Natural killer cell treated with Interleukin-12 subunit alpha and Interleukin-12 subunit beta and Interleukin-15 and Interleukin-18, amount 100 ng/mL, for 72 hours (primary cell): Measurements from ENCODE around the gene CAPN15. TPM values are rescaled to one million over a fixed set of nuclear protein-coding genes. Genes with fewer than 3 reads are reported as not detected.

Source experiments
- ATAC-seq, 2 donors: fragments of 150-1000 bp; cut with Tn5 transposase in 1 of 2; sonication (Bioruptor Pico), chemical (Tn5 transposase) in 1 of 2; 2 replicates each; pipeline ENCODE4 v1.10.0; 2021
- DNase-seq: peaks from one replicate; pipeline ENCODE4 v3.0.0; 2022; ENCODE audit warnings: low spot score
- H3K27ac Mint-ChIP-seq, 2 donors: 1 replicate in 1 of 2; 2 replicates in 1 of 2; pipeline ENCODE4 v1.8.0; 2022; ENCODE audit warnings: mixed read lengths in 2 of 2, mild to moderate bottlenecking in 1 of 2, moderate library complexity in 1 of 2
- H3K27me3 Mint-ChIP-seq, 2 donors: 1 replicate in 1 of 2; 2 replicates in 1 of 2; pipeline ENCODE4 v1.8.0; 2022; ENCODE audit warnings: mixed read lengths in 2 of 2
- H3K36me3 Mint-ChIP-seq: one replicate; pipeline ENCODE4 v1.8.0; 2022; ENCODE audit warnings: mixed read lengths
- H3K4me1 Mint-ChIP-seq, 2 donors: 1 replicate in 1 of 2; 2 replicates in 1 of 2; pipeline ENCODE4 v1.8.0; 2022; ENCODE audit warnings: low read depth in 2 of 2, mixed read lengths in 2 of 2, mild to moderate bottlenecking in 1 of 2
- H3K4me3 Mint-ChIP-seq: one replicate; pipeline ENCODE4 v1.8.0; 2022; ENCODE audit warnings: mixed read lengths
- H3K9me3 Mint-ChIP-seq: 2 replicates; pipeline ENCODE4 v1.8.0; 2022; ENCODE audit warnings: mixed read lengths
- total RNA-seq, 2 donors: library from RNA; stranded (reverse); gene quantifications; one replicate each; pipeline ENCODE4 v1.2.3, GENCODE V29; 2022

CAPN15 gene
- total RNA-seq, 2 donors from 2014 or later, result 139 to 201 TPM

DNA sequence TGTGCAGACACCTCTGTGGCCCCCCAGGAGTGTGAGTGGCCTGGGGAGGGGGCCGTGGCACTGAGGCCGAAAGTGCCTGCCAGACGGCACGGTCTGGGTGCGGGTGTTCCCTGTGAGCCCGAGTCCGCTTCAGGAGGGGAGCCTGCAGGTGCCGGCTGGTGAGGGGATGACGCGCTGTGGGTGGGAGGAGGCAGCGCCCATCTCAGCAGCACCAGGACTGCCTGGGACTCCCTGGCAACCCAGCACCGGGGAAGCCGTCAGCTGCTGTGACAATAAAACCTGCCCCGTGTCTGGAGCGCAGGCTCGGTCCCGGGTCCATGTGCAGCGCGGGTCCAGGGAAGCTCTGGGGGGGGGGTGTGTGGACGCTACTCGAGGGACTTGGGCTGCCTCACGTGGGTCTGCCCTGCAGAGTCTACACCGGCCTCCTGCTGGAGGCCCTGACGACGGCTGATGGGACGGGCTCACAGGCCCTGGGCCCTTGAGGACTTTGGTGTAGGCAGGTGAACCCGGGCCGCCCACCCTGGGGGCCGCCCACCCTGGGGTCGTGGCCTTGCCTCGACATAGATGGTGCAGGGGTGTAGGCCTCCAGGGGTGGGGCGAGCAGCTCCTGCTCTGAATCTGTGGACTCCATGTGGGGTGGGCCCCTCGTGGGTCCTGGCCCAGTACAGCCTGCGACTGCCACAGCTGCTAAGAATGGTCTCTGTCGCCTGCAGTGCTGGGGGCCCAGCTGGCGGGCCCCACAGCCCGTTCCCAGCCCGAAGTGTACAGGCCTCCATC, 56.5 kb downstream of the CAPN15 start:
- Mint-ChIP-seq H3K4me1 (peaks cover 0 to 6% of the 10 kb centered on the region in 2 donors), H3K27me3 (no peaks in the 10 kb centered on the region), H3K27ac (no peak overlapping the region), H3K4me3 (no peak overlapping the region), H3K9me3 (no peaks in the 10 kb centered on the region), H3K36me3 (no peaks in the 10 kb centered on the region)
- ATAC-seq, result no peak
- no peak for DNase-seq

DNA sequence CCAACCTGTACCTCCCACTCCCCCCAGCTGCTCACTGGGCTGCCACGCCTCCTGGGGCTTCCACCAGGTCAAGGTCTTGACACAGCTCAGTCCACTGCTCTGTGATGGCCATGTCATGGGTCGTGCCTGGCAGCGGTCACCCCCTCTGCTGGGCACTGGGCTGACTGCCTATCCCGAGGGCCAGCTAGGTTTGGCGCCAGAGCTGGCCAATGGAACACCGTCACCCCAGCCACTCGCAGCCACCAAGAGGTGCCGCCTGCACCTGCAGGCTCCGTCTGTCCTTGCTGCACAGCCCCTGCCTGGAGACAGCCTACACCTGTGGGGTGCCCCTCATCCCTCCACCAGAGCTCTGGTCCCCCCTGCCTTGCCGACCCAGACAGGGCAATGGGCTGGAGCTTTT, 57.8 kb downstream of the CAPN15 start:
- Mint-ChIP-seq H3K9me3 (no peaks in the 10 kb centered on the region), H3K4me3 (no peak overlapping the region), H3K4me1 (peaks cover 0 to 9% of the 10 kb centered on the region in 2 donors), H3K27me3 (no peaks in the 10 kb centered on the region), H3K36me3 (no peaks in the 10 kb centered on the region), H3K27ac (no peak overlapping the region)
- DNase-seq, result no peak
- no peak for ATAC-seq

DNA sequence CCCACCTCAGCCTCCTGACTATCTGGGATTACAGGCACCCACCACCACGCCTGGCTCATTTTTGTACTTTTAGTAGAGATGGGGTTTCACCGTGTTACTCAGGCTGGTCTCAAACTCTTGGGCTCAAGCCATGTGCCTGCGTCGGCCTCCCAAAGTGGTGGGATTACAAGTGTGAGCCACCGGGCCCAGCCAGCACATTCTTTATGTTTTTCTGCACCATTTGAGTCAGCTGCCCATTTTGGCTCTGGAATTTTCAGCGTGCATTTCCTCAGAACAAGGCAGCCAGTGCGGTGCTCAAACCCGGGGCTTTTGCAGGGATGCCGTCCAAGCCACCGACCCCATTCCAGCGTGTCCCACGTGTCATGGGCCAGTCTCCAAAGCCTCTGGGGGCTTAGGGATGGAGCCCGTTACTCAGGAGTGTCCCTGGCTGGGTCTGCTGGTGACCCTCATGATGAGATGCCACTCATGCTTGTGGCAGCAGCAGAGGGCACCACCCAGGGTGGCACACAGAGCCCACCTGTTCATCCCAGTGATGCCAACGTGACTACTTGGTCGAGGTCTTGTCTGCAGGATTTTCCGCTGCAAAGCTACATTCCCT, 58.6 kb downstream of the CAPN15 start:
- Mint-ChIP-seq H3K27ac (no peak overlapping the region), H3K36me3 (no peaks in the 10 kb centered on the region), H3K9me3 (no peaks in the 10 kb centered on the region), H3K4me1 (peaks cover 8 to 16% of the 10 kb centered on the region in 2 donors), H3K27me3 (no peaks in the 10 kb centered on the region), H3K4me3 (no peak overlapping the region)
- no peak for DNase-seq
- no peak for ATAC-seq

DNA sequence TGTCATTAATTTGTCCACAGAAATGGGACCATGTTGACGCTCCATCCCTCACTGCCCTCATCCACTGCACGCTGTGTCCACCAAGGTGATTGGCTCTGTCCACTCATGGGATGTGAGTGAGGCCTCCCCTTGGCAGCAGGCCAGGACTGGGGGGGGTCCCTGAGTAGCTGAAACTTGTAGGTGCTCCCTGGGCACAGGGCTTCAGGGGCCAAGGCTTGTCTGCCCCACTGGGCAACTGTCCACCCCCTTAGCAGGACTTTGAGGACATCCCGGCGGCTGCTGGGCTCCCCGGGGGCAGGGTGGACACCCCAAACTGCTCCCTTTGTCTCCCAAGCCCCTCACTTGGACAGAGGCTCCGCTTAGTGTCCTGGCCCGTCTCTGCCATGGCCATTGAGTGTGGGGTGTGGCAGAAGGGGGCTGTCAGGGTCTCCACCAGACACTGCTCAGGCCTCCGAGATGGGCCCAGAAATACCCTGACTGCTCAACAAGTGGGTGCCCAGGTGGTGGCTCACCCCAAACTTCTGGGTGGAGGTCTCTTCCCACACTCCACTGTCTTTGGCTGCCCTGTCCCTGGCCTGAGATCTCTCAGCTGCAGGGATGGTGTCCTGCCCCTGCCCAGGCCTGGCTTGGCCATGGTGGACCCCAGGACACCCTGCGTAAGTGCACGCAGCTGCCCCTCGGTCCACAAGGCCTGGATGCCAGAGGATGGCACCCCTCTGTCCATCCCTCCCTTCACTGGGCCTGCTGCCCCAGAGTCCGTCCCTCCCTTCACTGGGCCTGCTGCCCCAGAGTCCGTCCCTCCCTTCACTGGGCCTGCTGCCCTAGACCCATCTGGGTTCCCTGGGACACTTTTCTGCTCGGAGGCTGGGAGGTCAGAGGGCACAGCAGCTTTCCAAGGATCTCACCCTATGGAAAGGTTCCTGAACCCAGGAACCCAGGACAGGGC, 59.4 kb downstream of the CAPN15 start:
- no peaks in the 10 kb centered on the region for H3K27me3 Mint-ChIP-seq
- peaks cover 11 to 18% of the 10 kb centered on the region in 2 donors for H3K4me1 Mint-ChIP-seq
- DNase-seq (no peak), ATAC-seq (no peak)
- peak overlapping the region; percentile 63 for H3K4me3 Mint-ChIP-seq
- no peaks in the 10 kb centered on the region for H3K36me3 Mint-ChIP-seq
- no peaks in the 10 kb centered on the region for H3K9me3 Mint-ChIP-seq
- peak overlapping the region; percentile 68 to 98 for H3K27ac Mint-ChIP-seq

DNA sequence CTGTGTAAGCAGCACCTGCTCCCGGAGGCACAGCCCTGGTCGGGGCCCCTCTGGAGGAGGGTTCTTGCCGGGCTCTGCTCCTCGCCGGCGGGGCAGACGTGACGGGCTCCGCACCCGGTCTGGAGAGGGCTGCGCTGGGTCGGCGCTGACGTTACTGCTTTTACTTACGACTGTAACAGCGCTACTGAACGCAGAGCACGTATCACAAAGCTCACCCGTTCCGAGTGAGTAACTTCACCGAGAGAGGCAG, 61.1 kb downstream of the CAPN15 start:
- H3K4me3 Mint-ChIP-seq, result peak overlapping the region; percentile 96
- no peak for DNase-seq
- H3K4me1 Mint-ChIP-seq, result peaks cover 24 to 29% of the 10 kb centered on the region in 2 donors
- no peaks in the 10 kb centered on the region for H3K36me3 Mint-ChIP-seq
- no peaks in the 10 kb centered on the region for H3K9me3 Mint-ChIP-seq
- peak overlapping the region; percentile 96 to 98 for H3K27ac Mint-ChIP-seq
- ATAC-seq, result peak; percentile 0 to 9
- no peaks in the 10 kb centered on the region for H3K27me3 Mint-ChIP-seq

DNA sequence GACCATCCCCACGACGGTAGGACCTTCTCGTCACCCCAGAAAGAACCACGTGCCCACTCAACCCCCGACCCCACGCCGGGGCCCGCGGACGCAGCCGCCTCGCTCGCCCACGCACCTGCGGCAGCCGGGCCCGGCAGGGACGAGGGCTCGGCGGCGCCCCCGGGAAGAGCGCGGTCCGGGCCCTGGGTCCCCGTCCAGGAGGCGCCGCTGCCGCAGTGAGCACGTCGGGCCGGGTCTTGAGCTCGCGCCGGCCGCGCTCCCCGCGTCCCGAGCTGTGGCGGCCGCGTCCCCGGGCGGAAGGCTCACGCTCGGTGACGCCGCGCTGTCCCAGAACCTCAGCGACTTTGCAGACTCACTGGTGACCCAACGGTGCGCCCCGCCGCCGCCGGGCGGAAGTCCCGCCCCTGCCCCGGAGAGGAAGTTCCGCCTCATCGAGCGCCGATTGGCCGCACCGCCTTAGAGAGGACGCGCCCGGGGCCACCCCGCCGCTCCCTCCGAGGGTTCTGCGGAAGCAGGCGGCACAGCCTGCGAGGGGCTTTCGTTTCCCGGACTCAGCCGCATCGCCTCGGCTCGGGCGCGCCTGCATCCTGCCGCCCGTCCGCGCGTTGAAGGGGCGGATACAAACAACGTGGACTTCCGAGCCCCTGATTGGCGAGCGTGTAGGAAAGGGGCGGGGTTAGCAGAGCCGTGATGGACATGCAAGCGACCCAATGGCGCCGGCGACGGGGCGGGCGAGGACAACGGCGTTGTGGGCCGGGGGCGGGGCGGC, 61.6 kb downstream of the CAPN15 start:
- H3K27me3 Mint-ChIP-seq, result no peaks in the 10 kb centered on the region
- peak; percentile 84 to 89 for ATAC-seq
- H3K27ac Mint-ChIP-seq, result peak overlapping the region; percentile 96 to 98
- peak overlapping the region; percentile 96 for H3K4me3 Mint-ChIP-seq
- no peaks in the 10 kb centered on the region for H3K36me3 Mint-ChIP-seq
- DNase-seq, result peak; percentile 98
- peaks cover 26 to 31% of the 10 kb centered on the region in 2 donors for H3K4me1 Mint-ChIP-seq
- H3K9me3 Mint-ChIP-seq, result no peaks in the 10 kb centered on the region

DNA sequence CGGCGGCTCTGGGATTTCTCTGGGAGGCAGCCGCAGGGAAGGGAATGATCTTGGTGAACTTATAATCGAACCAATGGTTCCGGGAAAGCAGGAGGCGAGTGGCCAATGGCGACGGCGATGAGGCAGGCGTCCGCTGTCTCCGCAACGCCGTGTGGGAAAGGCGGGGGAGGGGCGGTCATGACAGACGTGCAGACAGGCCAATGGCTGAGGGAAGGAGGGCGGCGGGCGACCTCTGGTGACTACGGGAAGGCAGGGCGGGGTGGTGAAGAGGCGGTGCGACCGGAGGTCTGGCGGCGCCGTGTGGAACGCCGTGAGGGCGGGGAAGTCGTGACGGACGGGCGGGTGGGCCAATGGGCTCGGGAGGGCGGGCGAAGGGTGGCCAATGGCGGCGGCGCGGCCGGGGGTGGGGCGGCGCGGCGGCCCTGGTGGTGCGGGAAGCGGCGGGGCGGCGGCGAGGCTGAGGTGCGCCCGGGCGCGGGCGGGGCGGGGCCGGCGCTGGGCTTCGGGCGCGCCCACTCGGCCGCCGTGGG, 62.2 kb downstream of the CAPN15 start, which contains the start of gene RAB40C:
Gene RAB40C (plus strand): TSS at position 409 of the 530 bp plus-strand sequence. CDS start 226 bp downstream, outside the sequence.
- Mint-ChIP-seq H3K27ac (peak within 1 kb of the TSS; percentile 96 to 98), H3K4me1 (peaks cover 30 to 37% of the 10 kb centered on the region in 2 donors), H3K27me3 (no peaks in the 10 kb centered on the region), H3K9me3 (no peaks in the 10 kb centered on the region), H3K4me3 (peak within 1 kb of the TSS; percentile 97), H3K36me3 (no peaks in the 10 kb centered on the region)
- ATAC-seq (peak; percentile 93 to 94), DNase-seq (peak; percentile 99)

DNA sequence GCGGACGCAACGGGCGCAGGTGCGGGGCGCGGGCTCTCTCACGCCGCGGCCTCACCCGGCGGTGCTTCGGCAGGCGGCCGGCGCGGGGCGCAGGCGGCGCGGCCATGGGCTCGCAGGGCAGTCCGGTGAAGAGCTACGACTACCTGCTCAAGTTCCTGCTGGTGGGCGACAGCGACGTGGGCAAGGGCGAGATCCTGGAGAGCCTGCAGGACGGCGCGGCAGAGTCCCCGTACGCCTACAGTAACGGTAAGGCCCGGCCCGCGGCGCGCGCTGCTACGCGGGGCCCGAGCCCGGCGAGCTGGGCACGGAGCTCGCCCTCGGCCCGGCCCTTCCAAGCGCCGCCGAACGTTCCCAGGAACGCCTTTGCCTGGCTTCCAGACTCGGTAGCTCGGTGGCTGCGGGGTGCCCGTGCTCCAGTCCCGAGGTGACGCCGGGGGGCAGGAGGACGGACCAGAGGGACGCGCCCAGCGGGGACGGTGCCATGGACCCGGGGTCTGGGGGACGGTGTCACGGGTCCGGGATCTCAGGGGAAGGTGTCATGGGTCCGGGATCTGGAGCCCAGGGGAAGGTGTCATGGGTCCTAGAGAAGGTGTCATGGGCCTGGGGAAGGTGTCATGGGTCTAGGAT, 62.8 kb downstream of the CAPN15 start:
- Mint-ChIP-seq H3K4me1 (peaks cover 33 to 39% of the 10 kb centered on the region in 2 donors), H3K36me3 (no peaks in the 10 kb centered on the region), H3K4me3 (peak overlapping the region; percentile 97), H3K27me3 (no peaks in the 10 kb centered on the region), H3K27ac (peak overlapping the region; percentile 79 to 96), H3K9me3 (no peaks in the 10 kb centered on the region)
- ATAC-seq (no peak), DNase-seq (no peak)

DNA sequence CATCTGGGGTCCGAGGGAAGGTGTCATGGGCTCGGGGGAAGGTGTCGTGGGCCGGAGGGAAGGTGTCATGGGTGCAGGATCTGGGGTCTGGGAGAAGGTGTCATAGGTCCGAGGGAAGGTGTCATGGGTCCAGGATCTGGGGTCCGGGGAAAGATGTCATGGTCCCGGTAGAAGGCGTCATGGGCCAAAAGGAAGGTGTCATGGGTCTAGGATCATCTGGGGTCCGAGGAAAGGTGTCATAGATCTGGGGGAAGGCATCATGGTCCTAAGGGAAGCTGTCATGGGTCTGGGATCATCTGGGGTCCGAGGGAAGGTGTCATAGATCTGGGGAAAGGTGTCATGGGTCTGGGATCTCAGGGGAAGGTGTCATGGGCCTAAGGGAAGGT, 63.3 kb downstream of the CAPN15 start:
- peak overlapping the region; percentile 97 for H3K4me3 Mint-ChIP-seq
- no peaks in the 10 kb centered on the region for H3K36me3 Mint-ChIP-seq
- peak overlapping the region; percentile 79 to 88 for H3K27ac Mint-ChIP-seq
- H3K4me1 Mint-ChIP-seq, result peaks cover 33 to 39% of the 10 kb centered on the region in 2 donors
- no peak for ATAC-seq
- no peaks in the 10 kb centered on the region for H3K27me3 Mint-ChIP-seq
- H3K9me3 Mint-ChIP-seq, result no peaks in the 10 kb centered on the region
- no peak for DNase-seq

DNA sequence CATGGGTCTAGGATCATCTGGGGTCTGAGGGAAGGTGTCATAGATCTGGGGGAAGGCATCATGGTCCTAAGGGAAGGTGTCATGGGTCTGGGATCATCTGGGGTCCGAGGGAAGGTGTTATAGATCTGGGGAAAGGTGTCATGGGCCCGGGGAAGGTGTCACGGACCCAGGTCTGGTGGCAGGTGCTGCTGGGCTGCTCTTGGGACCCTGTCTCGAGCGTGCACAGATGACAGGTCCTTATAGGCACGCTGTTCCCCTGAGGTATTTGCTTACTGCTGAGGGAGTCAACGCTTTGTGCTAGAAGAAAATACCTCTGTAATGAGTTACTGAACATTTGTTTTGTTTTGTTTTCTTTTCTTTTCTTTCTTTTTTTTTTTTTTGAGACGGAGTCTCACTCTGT, 63.7 kb downstream of the CAPN15 start:
- ATAC-seq, result no peak
- Mint-ChIP-seq H3K4me3 (peak overlapping the region; percentile 97), H3K36me3 (no peaks in the 10 kb centered on the region), H3K27me3 (no peaks in the 10 kb centered on the region), H3K4me1 (peaks cover 33 to 44% of the 10 kb centered on the region in 2 donors), H3K9me3 (no peaks in the 10 kb centered on the region), H3K27ac (peak overlapping the region; percentile 79 to 88)
- DNase-seq, result no peak

DNA sequence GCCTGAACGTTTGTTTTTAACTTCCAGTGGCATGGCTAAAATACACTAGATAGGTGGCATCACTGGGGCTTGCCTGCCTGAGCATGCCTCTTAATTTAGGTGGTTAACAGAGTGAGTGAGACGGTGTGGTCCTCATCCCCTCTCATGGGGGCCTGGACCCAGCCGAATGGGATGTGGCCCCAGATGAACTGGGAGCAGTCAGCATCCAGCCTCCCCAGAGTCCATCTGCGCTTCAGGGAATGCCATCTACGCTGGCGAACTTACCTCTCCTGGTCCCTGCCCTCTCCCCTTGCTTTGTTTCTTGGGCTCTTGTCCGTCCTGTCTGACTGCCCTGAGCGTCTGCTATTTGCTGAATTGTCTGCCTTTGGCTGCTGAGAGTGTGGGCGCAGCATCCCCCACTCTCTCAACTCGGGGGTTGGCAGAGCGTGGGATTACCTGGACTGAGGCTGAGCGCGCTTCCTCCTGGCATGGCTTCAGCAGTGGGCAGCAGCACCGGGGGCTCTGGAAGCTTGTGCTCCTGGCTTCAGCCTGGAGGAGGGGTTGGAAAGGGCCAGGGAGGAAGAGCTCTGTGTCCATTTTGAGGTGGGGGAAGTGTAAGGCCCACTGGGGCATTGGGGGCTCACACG, 64.5 kb downstream of the CAPN15 start:
- no peaks in the 10 kb centered on the region for H3K27me3 Mint-ChIP-seq
- H3K4me1 Mint-ChIP-seq, result peaks cover 33 to 46% of the 10 kb centered on the region in 2 donors
- H3K27ac Mint-ChIP-seq, result peak overlapping the region in 1 of 2 donors; percentile 88
- H3K36me3 Mint-ChIP-seq, result no peaks in the 10 kb centered on the region
- H3K4me3 Mint-ChIP-seq, result peak overlapping the region; percentile 97
- H3K9me3 Mint-ChIP-seq, result no peaks in the 10 kb centered on the region
- no peak for DNase-seq
- ATAC-seq, result no peak

DNA sequence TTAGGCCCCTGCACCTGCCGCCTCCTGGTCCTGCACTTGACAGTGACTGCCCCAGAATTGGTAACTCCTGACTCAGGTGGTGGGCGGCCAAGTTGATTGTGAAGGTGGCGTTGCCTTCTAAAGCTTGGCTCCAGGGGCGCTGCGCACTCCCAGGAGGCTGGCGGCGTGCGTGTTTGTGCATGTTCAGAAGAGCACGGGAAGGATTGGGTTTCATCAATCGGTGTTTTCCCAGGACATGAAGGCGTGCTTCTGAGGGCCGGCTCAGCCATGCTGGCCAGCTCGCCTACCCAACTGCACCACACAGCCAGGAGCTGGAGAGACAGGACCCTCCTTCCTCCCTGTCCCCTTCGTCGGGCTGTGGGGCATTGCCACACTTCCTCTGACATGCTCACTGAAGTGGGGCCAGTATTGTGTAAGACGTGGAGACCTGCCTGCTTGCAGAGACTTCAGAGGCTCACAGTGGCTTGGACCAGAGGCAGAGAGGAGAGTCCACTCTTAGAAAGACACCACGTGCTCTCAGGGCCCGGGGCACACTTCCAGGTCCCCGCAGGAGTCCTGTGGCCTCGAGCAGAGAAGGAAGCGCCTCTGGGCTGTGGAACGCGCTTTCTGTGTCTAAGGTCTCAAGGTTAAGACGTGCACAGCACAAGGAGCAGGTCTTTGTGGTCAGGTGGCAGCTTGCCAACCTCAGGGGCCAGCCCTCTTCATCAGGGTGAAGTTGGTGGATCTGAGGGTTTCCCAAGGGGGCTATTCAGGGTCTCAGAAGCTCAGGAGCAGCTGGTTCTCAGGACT, 65.2 kb downstream of the CAPN15 start:
- Mint-ChIP-seq H3K4me3 (peak overlapping the region; percentile 15), H3K4me1 (peaks cover 33 to 43% of the 10 kb centered on the region in 2 donors)

More for the DNA sequence above, 65.2 kb downstream of the CAPN15 start:
- Mint-ChIP-seq H3K9me3 (no peaks in the 10 kb centered on the region), H3K36me3 (no peaks in the 10 kb centered on the region), H3K27me3 (no peaks in the 10 kb centered on the region), H3K27ac (peak overlapping the region; percentile 29 to 47)
- DNase-seq (no peak), ATAC-seq (no peak)
